ENCODE measurements around the gene TECR. TPM values are rescaled to one million over a fixed set of nuclear protein-coding genes. Genes with fewer than 3 reads are reported as not detected.

The TECR gene
- total and polyA plus RNA-seq, 2 of the 13 experiments (the other 11 are each of a cell fraction or from before 2014, with no cell fraction given): 54.9 to 121 TPM

DNA sequence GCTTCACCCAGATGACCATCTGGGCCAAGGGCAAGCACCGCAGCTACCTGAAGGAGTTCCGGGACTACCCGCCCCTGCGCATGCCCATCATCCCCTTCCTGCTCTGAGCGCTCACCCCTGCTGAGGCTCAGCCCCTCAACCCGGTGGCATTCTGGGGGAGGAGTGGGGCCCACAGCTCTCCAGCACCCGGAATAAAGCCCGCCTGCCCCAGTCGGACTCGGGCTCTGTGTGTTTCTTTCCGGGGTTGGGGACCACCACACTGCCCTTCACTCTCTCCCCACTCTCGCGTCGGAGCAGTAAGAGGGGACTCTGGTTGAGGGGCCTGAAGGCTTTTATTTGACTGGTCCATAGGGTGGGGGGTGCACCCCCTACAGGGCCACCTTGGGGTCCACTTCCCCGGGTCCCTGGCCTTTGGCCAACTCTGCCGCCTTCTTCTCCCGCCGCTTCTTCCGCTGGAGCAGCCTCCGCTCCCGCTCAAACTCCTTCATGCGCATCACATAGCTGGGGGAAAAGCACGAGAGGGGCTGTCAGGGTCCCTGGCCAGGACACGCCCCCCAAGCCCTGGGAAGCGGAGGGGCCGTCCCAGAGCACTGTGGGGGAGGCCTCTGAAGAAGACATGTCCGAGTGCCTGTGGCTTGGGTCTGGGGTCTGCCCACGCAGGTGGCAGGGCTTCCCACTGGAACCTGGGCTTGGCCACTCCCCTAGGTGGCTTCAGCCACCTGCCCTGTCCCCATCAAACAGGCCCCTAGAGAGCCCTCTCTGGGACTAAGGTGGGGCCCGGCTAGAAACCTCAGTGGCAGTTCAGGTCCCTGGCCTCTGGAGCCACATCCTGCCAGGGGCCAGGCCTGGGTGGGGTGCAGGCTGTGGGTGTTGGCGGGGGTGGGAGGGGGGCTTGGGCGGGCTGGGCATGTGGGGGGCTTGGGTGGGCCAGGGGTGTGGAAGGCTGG, 36.6 kb downstream of the TECR start:
- peaks cover 27% of the 10 kb centered on the region for H3K4me1 ChIP-seq (ENCODE audit: insufficient read depth, low read length)
- BruUV-seq (replicated peaks): no TSS peak
- intact Hi-C loops (cut with micrococcal nuclease; ENCODE audit: unreplicated experiment): no loop called here
- in situ Hi-C loops (cut with HindIII; ENCODE audit: extremely low pct_ligation_motif_present, low pct_unique_long_range_greater_than_20kb): no loop called here
- H3K27me3 ChIP-seq (ENCODE audit: control insufficient read depth in 1 of 2, insufficient read depth in 2 of 2, low read length in 2 of 2): no peaks in the 10 kb centered on the region
- WGBS (ENCODE audit: low lambda C conversion rate): 98% methylated on average over 22 of the region's 31 CpGs
- FAIRE-seq: no peak
- ATAC-seq: no peak
- H3K9ac ChIP-seq (ENCODE audit: insufficient read depth, low read depth, low read length): no peak overlapping the region
- no peak overlapping the region for H3K4me2 ChIP-seq (ENCODE audit: low read depth, low read length)
- H3K9me3 ChIP-seq (ENCODE audit: low read length): no peaks in the 10 kb centered on the region
- H3K36me3 ChIP-seq (replicated peaks in 1 of 2; ENCODE audit: control insufficient read depth in 1 of 2, insufficient read depth in 2 of 2, low read length in 2 of 2): peaks cover 6 to 17% of the 10 kb centered on the region in 2 experiments; a peak in 3 of 5 replicates
- POLR2A ChIA-PET: no interaction called here
- TF ChIP-seq RBFOX2 (IDR thresholded peaks at IDR 0.05; ENCODE audit: low read depth, low read length): peak; percentile 12; the same call in 1 of the 2 replicates
- TF ChIP-seq PHF21A (CRISPR knock-in tag; IDR thresholded peaks at IDR 0.05): no peak
- TF ChIP-seq AGO2 (optimal IDR thresholded peaks at IDR 0.05; ENCODE audit: low read depth, low read length): peak; percentile 71
- TF ChIP-seq ZNF564 (CRISPR knock-in tag; IDR thresholded peaks at IDR 0.05): no peak
- CTCF ChIA-PET (ENCODE audit: low intra/inter-chr PET ratio, low total read pairs): no interaction called here
- no peak overlapping the region for H2AFZ ChIP-seq (ENCODE audit: low read length)
- DNase-seq (ENCODE audit: low spot score): no peak
- H3K79me2 ChIP-seq (ENCODE audit: insufficient read depth, low read length): peaks cover 8% of the 10 kb centered on the region
- no peak overlapping the region for H3K4me3 ChIP-seq (replicated peaks in 1 of 3; ENCODE audit: insufficient read depth in 1 of 3, low read depth in 2 of 3, low read length in 3 of 3)
- H4K20me1 ChIP-seq (ENCODE audit: insufficient read depth, low read length): no peaks in the 10 kb centered on the region; the same call in 1 of the 2 replicates
- H3K27ac ChIP-seq (ENCODE audit: extremely low read length, insufficient read depth, low read length): no peak overlapping the region

DNA sequence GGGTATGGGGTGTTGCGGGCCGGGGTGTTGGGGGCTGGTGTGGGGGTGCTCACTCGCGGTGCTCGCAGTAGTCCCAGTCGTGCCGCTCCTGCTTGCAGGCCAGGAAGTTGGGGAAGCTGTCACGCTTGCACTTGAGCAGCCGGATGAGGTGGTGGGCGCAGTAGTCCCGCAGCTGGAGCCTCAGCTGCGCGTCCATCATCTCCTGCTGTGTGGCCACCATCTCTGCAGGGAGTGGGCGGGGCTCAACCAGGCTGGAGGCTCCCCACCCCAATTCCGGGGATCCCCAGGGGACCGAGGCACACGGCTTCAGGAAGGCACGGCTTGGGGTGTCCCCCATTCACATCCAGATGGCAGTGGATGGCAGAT, 37.3 kb downstream of the TECR start:
- H2AFZ ChIP-seq (ENCODE audit: low read length): no peak overlapping the region
- no peak overlapping the region for H3K4me2 ChIP-seq (ENCODE audit: low read depth, low read length)
- H3K9me3 ChIP-seq (ENCODE audit: low read length): no peaks in the 10 kb centered on the region
- DNase-seq (ENCODE audit: low spot score) (no peak), FAIRE-seq (no peak), ATAC-seq (no peak)
- H3K4me3 ChIP-seq (replicated peaks in 1 of 3; ENCODE audit: insufficient read depth in 1 of 3, low read depth in 2 of 3, low read length in 3 of 3): no peak overlapping the region
- no peak overlapping the region for H3K9ac ChIP-seq (ENCODE audit: insufficient read depth, low read depth, low read length)
- H3K27ac ChIP-seq (ENCODE audit: extremely low read length, insufficient read depth, low read length): no peak overlapping the region
- in situ Hi-C loops (cut with HindIII; ENCODE audit: extremely low pct_ligation_motif_present, low pct_unique_long_range_greater_than_20kb) (no loop called here), intact Hi-C loops (cut with micrococcal nuclease; ENCODE audit: unreplicated experiment) (no loop called here)
- BruUV-seq (replicated peaks): no TSS peak
- H3K79me2 ChIP-seq (ENCODE audit: insufficient read depth, low read length): peaks cover 12% of the 10 kb centered on the region
- ChIA-PET CTCF (ENCODE audit: low intra/inter-chr PET ratio, low total read pairs) (no interaction called here), POLR2A (no interaction called here)
- peaks cover 28% of the 10 kb centered on the region for H3K4me1 ChIP-seq (ENCODE audit: insufficient read depth, low read length)
- H3K27me3 ChIP-seq (ENCODE audit: control insufficient read depth in 1 of 2, insufficient read depth in 2 of 2, low read length in 2 of 2): no peaks in the 10 kb centered on the region; a peak in 1 of 5 replicates
- peaks cover 6 to 17% of the 10 kb centered on the region in 2 experiments; a peak in 3 of 5 replicates for H3K36me3 ChIP-seq (replicated peaks in 1 of 2; ENCODE audit: control insufficient read depth in 1 of 2, insufficient read depth in 2 of 2, low read length in 2 of 2)
- H4K20me1 ChIP-seq (ENCODE audit: insufficient read depth, low read length): no peaks in the 10 kb centered on the region; the same call in 1 of the 2 replicates
- WGBS (ENCODE audit: low lambda C conversion rate): 100% methylated on average over 3 of the region's 18 CpGs
- TF ChIP-seq NFE2 (CRISPR knock-in tag; IDR thresholded peaks at IDR 0.05) (no peak), HMGA1 (CRISPR knock-in tag; conservative IDR thresholded peaks at IDR 0.05) (no peak), BCL6 (CRISPR knock-in tag; IDR thresholded peaks at IDR 0.05) (no peak), AGO1 (IDR thresholded peaks at IDR 0.05; ENCODE audit: low read depth, low read length, poor library complexity, severe bottlenecking) (no peak), KDM3A (CRISPR knock-in tag; IDR thresholded peaks at IDR 0.05; ENCODE audit: low read depth) (no peak)
